Activated naive CD4-positive, alpha-beta T cell treated with anti-CD3 and anti-CD28 coated beads, Interleukin-2, amount 50 U/mL, for 24 hours (primary cell): ENCODE results near the gene CASP10.

Experiments
- H3K27ac Mint-ChIP-seq: one replicate; pipeline ENCODE4 v1.8.0; 2021; ENCODE audit warnings: mild to moderate bottlenecking, mixed read lengths
- H3K27me3 Mint-ChIP-seq: one replicate; pipeline ENCODE4 v1.8.0; 2021; ENCODE audit warnings: mixed read lengths
- H3K36me3 Mint-ChIP-seq: one replicate; pipeline ENCODE4 v1.8.0; 2021; ENCODE audit warnings: mixed read lengths
- H3K4me1 Mint-ChIP-seq: one replicate; pipeline ENCODE4 v1.8.0; 2021; ENCODE audit warnings: mixed read lengths
- H3K4me3 Mint-ChIP-seq: one replicate; pipeline ENCODE4 v1.8.0; 2021; ENCODE audit warnings: mild to moderate bottlenecking, mixed read lengths
- H3K9me3 Mint-ChIP-seq: one replicate; pipeline ENCODE4 v1.8.0; 2021; ENCODE audit warnings: mixed read lengths

Gene CASP10

DNA sequence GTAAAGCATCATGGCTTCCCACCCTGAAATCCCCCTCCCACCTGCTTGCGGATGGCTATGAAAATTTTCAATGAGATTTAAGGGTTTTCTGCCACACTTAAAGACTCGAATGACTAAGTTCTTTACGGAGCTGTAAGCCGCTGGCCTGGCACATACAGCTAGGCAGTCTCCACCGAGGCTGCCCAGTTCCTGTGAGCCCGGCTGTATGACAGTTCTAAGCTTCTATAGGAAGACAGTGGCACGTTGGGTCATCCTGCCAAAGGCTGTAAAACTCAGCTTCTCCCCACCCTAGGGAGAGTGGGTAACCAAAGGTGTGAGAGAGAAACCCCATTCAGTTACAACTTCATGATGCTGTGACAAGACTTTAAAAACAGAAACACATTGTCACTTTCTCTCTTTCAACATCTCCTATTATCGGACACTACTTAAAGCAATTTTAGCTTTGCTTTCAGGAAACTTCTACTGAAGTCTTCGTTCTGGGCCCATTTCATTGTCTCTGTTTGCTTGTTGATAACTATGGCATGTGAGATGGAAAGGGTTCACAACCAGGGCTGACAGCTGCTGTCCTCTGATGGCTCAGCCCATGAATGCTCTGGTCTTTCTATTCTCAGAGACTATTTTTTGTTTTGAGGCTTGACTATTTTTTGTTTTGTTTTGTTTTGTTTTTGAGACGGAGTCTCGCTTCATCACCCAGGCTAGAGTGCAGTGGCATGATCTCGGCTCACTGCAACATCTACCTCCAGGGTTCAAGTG lies 84.5 kb downstream of the CASP10 start:
- no peak overlapping the region for H3K27ac Mint-ChIP-seq
- H3K4me3 Mint-ChIP-seq, result peak overlapping the region; percentile 61
- H3K4me1 Mint-ChIP-seq, result peaks cover 94% of the 10 kb centered on the region
- peaks cover 24% of the 10 kb centered on the region for H3K36me3 Mint-ChIP-seq
- no peaks in the 10 kb centered on the region for H3K9me3 Mint-ChIP-seq
- H3K27me3 Mint-ChIP-seq, result no peaks in the 10 kb centered on the region

DNA sequence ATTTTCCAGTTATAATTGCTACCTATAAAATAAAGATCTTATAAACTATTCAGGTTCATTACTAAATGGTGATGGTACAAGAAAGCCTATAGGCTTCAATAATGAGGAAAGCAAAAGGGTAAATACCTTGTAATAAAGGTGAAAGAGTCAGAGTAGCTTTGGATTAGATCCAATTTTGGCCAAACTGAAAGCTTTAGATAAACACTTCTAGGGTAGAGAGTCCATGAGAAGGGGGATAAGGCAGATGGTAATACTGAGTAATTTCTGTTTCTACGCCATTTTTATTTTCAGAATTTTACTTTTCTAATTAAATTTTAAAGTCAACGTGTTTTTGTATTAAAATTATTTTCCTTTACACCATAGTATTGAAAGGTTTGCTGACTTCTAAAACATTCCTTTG lies 86.8 kb downstream of the CASP10 start:
- Mint-ChIP-seq H3K36me3 (peaks cover 31% of the 10 kb centered on the region), H3K4me3 (no peak overlapping the region), H3K9me3 (no peaks in the 10 kb centered on the region), H3K4me1 (peaks cover 89% of the 10 kb centered on the region), H3K27me3 (no peaks in the 10 kb centered on the region), H3K27ac (peak overlapping the region; percentile 79)

DNA sequence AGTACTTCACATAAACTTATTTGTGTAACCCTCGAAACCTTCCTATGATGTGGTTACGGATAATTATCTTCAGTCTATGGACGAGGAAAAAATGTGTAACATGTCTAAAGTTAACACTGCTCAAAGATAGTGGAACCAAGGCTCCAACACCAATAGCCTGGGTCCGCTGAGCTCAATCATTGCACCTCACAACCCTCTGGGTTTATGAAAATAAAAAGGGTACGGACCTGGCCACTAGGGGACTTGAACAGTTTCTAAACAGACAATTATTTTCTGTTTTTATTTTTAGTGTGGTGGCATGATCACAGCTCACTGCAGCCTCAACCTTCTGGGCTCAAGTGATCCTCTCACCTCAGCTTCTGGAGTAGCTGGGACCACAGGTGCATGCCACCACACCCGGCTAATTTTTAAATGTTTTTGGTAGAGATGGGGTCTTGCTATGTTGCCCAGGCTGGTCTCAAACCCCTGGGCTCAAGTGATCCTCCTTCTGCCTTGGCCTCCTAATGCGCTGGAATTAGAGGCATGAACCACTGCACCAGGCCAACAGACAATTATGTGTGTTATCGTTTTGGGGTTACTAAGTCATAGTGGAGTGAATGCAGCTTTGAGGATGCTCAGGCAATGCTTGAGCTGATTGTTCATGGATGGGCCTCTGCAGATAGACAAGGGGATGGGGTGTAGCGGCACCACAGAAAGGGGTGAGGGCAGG lies 87.5 kb downstream of the CASP10 start:
- no peaks in the 10 kb centered on the region for H3K9me3 Mint-ChIP-seq
- H3K27me3 Mint-ChIP-seq, result no peaks in the 10 kb centered on the region
- peaks cover 89% of the 10 kb centered on the region for H3K4me1 Mint-ChIP-seq

DNA sequence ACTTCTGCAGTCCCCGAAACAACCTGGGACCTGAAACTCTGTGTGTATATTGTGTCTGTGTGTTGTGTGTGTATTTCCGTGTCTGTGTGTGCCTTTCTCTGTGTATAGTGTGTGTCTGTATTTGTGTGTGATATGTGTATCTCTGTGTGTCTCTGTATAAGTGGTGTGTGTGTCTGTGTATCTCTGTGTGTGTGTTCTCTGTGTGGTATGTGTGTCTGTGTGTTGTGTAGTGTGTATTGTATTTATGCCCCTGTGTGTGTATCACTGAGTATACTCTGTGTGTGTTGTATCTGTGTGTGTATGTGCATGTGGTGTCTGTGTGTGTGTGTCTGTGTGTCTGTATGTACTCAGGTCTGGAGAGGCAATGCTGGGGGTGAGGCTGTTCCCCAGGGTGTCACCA lies 89.0 kb downstream of the CASP10 start:
- Mint-ChIP-seq H3K4me1 (peaks cover 84% of the 10 kb centered on the region), H3K27ac (peak overlapping the region; percentile 57), H3K4me3 (peak overlapping the region; percentile 0), H3K27me3 (no peaks in the 10 kb centered on the region), H3K36me3 (peaks cover 35% of the 10 kb centered on the region), H3K9me3 (no peaks in the 10 kb centered on the region)

More for the DNA sequence above, 87.5 kb downstream of the CASP10 start:
- Mint-ChIP-seq H3K36me3 (peaks cover 36% of the 10 kb centered on the region), H3K27ac (no peak overlapping the region), H3K4me3 (no peak overlapping the region)

DNA sequence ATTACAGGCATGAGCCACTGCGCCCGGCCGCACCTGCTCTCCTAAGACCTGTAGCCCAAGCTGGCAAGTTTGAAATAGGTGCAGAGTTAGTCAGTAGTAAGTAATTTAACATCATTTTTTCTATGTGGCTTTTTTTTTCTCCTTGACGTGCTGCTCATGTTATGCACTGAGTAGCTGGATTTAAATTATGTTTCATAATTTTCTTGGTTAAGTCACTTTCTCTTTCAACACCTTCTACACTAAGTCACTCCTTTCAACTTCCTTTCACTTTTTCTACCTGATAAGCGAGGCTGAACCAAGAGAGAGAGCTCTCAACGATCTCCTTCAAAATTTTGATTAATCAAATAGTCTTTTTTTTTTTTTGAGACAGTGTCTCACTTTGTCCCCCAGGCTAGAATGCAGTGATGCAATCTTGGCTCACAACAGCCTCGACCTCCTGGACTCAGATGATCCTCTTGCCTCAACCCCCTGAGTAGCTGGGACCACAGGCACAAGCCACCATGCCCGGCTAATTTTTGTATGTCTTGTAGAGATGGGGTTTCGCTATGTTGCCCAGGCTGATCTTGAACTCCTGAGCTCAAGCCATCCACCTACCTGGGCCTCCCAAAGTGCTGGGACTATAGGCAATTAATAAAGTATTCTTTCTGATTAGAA lies 90.5 kb downstream of the CASP10 start:
- Mint-ChIP-seq H3K9me3 (no peaks in the 10 kb centered on the region), H3K27ac (peak overlapping the region; percentile 79), H3K36me3 (peaks cover 34% of the 10 kb centered on the region), H3K4me3 (no peak overlapping the region), H3K4me1 (peaks cover 74% of the 10 kb centered on the region), H3K27me3 (no peaks in the 10 kb centered on the region)

DNA sequence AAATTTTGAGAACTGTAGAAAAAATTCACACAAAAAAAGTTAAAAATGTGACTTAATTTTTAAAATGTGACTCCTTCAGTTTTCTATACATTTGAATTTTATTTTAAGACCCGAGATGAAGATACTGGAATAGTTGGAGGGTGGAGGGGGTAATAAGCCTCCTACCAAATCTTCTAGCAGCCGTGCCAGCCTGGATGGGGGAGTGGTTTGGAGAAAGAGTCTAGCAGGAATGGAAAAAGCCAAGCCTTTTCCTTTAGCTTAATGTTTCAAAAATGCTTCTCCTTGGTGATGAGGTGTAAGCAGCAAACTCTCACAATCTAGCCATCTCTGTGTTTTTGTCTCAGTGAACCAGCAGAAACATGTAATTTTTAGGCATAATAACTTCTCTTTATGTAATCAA lies 92.1 kb downstream of the CASP10 start:
- H3K36me3 Mint-ChIP-seq, result peaks cover 39% of the 10 kb centered on the region
- H3K4me3 Mint-ChIP-seq, result no peak overlapping the region
- H3K27ac Mint-ChIP-seq, result peak overlapping the region; percentile 30
- H3K9me3 Mint-ChIP-seq, result no peaks in the 10 kb centered on the region
- peaks cover 71% of the 10 kb centered on the region for H3K4me1 Mint-ChIP-seq
- no peaks in the 10 kb centered on the region for H3K27me3 Mint-ChIP-seq

DNA sequence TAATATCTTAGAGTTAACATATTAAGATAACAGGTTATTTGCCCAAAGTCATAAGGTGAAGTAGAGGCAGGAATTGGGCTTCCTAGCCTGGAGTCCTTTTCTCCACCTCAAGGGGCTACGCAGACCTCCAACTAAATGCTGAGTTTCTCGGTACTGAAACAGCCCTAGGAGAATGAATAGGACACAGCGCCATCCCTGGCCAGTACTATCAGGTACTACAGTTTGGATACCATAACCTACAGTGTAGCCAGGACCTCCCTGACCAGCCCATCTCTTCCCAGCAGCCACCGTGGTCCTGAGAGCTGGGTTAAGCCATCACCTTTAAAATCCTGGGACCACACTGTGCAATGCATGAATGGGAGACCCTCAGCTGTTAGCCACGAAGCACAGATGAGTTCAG lies 93.0 kb downstream of the CASP10 start:
- H3K4me3 Mint-ChIP-seq, result no peak overlapping the region
- peak overlapping the region; percentile 4 for H3K27ac Mint-ChIP-seq
- H3K9me3 Mint-ChIP-seq, result no peaks in the 10 kb centered on the region
- no peaks in the 10 kb centered on the region for H3K27me3 Mint-ChIP-seq
- peaks cover 41% of the 10 kb centered on the region for H3K36me3 Mint-ChIP-seq
- H3K4me1 Mint-ChIP-seq, result peaks cover 69% of the 10 kb centered on the region

DNA sequence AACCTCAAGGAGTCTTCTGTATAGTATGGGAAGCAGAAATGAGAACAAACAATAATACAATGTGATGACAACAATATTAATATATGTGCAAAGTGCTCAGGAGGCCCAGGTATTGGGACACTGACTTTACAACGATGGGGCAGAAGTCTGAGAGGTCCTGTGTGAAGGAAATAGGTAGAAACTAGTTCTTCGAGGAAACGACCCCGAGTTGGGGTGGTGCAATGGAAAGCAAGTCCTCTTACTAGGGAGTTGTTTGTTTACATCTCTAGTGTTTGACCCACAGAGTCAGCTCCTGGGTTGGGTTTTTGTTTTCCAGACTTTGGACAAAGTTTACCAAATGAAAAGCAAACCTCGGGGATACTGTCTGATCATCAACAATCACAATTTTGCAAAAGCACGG lies 93.6 kb downstream of the CASP10 start:
- Mint-ChIP-seq H3K9me3 (no peaks in the 10 kb centered on the region), H3K27me3 (no peaks in the 10 kb centered on the region), H3K36me3 (peaks cover 40% of the 10 kb centered on the region), H3K27ac (peak overlapping the region; percentile 76), H3K4me1 (peaks cover 64% of the 10 kb centered on the region), H3K4me3 (no peak overlapping the region)
